CD4-positive, alpha-beta T cell treated with Interleukin-4 for 4 hours (primary cell): ENCODE results near the gene VCPKMT.
A peak's percentile ranks its signal among the peaks of the same experiment; 100 is the strongest.
"Not testable (repeated sequence)": the region's sequence is repeated elsewhere in the genome, so short reads cannot be mapped to it uniquely, and the experiment has no call there.

ENCODE experiments used
- DNase-seq: peaks from one replicate; pipeline ENCODE4 v3.0.0-alpha.2; 2020

Gene VCPKMT

GRCh38 chr14:50091240-50091913 is 25.0 kb downstream of the VCPKMT start:
- DNase-seq, result no peak

- DNase-seq, result no peak
Observed at GRCh38 chr14:50089208-50089607, 27.2 kb downstream of the VCPKMT start.

- no peak for DNase-seq
Observed at GRCh38 chr14:50088731-50089130, 27.6 kb downstream of the VCPKMT start.

GRCh38 chr14:50088117-50088515 is 28.3 kb downstream of the VCPKMT start:
- no peak for DNase-seq

- peak; percentile 31 for DNase-seq
Observed at GRCh38 chr14:50087341-50088116, 28.8 kb downstream of the VCPKMT start.

GRCh38 chr14:50086321-50086711 is 30.1 kb downstream of the VCPKMT start:
- DNase-seq, result no peak

DNA sequence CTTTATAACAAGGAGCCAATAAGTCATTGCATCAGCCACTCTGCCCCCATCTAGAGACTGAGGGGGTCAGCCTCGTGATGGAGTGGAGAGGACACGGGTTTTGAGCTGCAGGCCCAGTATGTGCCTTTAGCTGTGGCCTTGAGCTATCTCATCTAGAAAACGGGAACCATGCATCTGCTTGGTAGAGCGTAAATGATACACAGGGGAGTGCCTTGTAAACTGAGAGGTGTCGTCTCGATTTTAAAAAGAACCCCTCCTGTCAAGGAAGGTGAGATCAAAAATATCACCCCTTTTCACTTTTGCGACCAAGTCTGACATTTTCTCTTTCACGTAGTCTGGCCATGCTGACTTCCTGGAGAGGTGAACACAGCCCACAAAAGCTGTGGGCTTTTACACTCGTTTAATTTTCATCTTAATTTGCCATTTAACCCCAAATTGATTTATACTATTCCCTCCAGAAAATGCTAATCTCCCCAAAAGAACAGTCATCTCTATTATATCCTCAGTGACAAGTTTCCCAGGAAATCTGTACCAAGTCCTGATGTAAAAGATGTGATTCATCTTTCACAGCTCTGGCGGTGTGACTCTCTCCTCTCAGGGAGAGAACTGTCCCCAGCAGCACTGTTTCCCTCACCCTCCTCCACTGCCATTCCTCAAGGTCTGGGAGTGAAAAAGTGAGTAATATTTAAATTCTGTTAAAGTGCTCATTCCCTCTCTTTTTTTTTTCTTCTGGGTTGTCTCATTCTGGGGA is 30.6 kb downstream of the VCPKMT start:
- peak; percentile 55 for DNase-seq

GRCh38 chr14:50084666-50085065 is 31.7 kb downstream of the VCPKMT start:
- DNase-seq, result no peak

- DNase-seq, result peak; percentile 75
Observed at GRCh38 chr14:50083467-50084337, 32.7 kb downstream of the VCPKMT start.

DNA sequence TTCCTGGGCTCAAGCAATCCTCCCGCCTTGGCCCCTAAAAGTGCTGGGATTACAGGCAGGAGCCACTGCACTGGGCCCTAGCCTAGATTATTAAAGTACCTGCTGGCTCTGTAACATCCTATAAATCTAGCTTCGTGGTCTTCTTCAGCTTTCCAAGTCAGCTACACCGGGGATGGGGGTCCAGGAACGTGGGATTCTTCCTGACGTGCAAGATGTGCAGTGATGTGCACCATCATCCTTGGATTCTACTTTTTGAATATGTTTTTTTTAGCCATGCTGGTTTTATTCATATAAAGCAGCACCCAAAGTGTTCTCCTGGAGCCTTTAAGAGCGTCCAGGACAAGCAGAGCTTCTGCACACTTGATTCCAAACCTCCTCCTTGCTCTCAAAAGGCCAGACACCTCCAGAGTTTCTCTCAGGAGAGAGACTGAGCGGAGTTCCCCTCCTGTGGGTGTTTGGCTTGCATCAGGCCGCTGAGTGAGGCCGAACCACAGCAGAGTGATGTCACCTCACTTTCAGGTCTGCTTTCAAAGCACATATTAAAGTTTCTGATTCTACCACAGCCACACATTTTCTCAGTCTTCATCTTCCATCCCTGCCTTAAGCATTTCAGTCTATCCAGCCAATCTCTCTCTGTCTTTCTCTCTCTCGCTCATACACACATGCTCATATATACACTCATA is 33.4 kb downstream of the VCPKMT start:
- peak; percentile 93 for DNase-seq

DNA sequence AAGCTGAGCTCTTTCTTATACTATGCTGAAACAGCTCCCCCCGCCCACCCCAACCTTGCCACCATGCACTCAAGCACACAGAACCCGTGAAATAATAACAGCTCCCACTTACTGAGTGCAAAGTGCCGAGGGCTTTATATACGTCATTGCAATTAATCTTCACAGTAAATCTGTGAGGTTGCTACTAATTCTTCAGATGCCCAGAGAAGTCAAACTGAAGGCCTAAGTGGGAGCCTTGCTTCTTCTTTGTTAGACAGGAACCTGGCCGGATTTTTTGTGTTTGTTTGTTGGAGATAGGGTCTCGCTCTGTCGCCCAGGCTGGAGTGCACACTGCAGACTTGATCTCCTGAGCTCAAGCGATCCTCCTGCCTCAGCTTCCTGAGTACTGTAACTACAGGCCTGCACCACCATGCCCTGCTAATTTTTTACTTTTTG is 34.0 kb downstream of the VCPKMT start:
- DNase-seq, result peak; percentile 75

DNA sequence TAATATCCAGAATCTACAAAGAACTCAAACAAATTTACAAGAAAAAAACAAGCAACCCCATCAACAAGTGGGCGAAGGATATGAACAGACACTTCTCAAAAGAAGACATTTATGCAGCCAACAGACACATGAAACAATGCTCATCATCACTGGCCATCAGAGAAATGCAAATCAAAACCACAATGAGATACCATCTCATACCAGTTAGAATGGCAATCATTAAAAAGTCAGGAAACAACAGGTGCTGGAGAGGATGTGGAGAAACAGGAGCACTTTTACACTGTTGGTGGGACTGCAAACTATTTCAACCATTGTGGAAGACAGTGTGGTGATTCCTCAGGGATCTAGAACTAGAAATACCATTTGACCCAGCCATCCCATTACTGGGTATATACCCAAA is 37.3 kb downstream of the VCPKMT start:
- DNase-seq, result not testable (repeated sequence)

DNA sequence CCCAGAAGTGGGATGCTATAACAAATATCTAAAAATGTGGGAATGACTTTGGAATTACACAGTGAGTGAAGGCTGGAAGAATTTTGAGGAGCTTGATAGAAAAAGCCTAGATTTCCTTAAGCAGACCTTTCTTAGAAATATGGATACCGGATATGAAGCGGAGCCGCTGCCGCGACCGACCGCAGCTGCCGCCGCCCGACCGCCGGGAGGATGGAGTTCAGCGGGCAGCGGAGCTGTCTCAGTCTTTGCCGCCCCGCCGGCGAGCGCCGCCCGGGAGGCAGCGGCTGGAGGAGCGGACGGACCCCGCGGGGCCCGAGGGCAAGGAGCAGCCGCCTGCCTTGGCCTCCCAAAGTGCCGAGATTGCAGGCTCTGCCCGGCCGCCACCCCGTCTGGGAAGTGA is 42.7 kb downstream of the VCPKMT start:
- DNase-seq, result not testable (repeated sequence)

GRCh38 chr14:50072395-50072794 is 44.0 kb downstream of the VCPKMT start:
- no peak for DNase-seq

DNA sequence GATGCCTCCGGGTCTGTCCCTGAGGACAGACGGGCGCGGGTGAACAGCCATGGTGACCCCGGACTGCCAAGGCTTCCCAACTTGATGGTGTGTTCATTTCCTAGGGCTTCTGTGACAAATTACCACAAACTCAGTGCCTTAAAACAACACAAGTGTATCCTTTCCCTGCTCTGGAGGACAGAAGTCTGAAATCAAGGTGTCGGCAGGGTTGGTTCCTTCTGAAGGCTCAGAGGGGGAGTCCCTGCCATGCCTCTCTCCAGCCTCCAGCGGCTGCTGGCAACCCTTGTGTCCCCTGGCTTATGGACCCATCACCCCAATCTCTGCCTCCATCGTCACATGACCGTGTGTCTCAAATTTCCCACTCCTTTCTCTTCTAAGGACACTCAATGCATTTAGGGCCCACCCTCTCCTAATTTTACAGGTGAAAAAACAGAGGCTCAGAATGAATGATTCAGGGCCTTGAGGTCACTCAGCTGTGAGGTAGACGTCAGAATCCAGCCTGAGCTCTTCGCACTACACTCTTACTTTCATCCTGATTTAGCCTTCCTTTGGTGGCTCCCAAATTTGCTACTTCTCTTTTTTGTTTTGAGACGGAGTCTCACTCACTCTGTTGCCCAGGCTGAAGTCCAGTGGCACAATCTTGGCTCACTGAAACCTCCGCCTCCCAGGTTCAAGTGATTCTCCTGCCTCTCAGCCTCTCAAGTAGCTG is 45.4 kb downstream of the VCPKMT start:
- DNase-seq, result no peak

DNA sequence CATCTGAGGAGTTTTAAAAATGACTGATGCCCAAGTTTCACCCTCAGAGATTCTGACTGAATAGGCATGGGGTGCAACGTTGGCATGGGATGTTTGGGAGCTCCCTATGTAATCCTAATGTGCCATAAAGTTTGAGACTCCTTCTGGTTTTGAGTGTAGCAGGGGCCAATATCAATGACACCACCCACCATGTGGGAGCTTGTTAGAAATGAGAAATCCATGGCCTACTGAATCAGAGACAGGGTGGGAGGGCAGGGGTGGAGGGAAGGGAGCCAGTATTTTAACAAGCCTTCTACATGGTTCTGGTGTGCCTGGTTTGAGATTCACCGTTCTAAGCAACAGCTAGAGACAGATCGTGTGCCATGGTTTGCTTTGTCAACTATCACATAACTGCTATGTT is 46.1 kb downstream of the VCPKMT start:
- DNase-seq, result no peak

GRCh38 chr14:50069325-50069724 is 47.0 kb downstream of the VCPKMT start:
- no peak for DNase-seq

DNA sequence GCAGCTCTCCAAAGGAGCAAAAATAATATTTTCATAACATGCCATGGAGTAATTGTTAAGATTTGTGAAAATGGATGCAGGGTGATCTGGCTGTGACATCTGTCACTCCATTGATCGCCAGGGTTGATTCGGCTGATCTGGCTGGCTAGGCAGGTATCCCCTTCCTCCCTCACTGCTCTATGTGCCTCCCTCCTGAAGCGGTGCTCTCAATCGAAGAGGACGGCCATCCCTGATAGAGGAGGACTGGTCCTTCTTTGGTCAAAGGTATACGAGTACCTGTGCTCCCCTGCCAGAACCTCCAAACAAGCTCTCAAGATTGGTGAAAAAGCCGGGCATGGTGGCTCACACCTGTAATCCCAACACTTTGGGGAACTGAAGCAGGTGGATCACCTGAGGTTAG is 47.9 kb downstream of the VCPKMT start:
- no peak for DNase-seq

GRCh38 chr14:50067723-50068495 is 48.5 kb downstream of the VCPKMT start:
- DNase-seq, result no peak

GRCh38 chr14:50065583-50065982 is 50.8 kb downstream of the VCPKMT start:
- DNase-seq, result no peak

GRCh38 chr14:50064993-50065392 is 51.4 kb downstream of the VCPKMT start:
- DNase-seq, result peak; percentile 90
